DMS114 treated with DMSO at 0.1 percent for 48 hours (cell line): ENCODE data around the gene GNG2.

ENCODE experiments used
- DNase-seq: peaks from one replicate; lab custom pipeline; 2025; ENCODE audit not compliant: unreplicated experiment; lab: John Stamatoyannopoulos, UW

The GNG2 gene

DNA sequence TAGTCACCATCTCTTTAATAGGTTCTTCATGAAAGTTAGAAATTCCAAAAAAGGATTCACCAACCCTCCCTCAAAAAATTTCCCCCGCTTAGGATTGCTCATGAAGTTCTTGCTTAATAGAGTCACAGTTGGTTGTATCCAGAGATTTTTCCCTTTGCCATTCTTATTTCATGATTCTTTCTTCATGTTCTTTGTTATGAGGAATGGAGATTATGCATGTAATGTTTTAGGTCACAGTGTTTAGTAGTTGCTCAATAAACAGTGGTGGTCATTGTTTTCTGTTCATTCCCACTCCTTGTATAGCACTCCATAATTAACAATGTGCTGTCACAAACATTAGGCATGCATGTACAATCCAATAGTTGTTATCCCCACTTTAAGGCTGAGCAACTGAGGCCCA, 77.7 kb downstream of the GNG2 start:
- DNase-seq = no peak

DNA sequence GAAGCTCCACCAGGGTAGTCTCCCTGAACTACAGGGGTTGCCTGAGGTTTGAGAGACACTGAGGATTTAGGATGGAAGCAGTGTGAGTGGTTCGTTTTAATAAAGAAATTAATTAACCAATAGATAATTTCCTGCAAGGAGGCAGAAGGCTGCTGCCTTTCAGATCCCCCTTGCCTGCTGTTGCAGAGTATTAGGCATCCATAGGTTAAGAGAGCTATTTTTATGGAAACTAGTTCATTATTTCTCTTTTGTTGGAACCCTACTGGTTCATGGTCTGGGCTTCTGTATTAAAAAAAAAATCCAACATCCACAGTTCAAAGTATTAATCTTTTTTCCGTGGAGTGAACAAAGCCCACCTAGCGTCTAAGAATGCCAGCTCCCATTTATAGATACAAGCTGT, 78.4 kb downstream of the GNG2 start:
- DNase-seq = no peak

DNA sequence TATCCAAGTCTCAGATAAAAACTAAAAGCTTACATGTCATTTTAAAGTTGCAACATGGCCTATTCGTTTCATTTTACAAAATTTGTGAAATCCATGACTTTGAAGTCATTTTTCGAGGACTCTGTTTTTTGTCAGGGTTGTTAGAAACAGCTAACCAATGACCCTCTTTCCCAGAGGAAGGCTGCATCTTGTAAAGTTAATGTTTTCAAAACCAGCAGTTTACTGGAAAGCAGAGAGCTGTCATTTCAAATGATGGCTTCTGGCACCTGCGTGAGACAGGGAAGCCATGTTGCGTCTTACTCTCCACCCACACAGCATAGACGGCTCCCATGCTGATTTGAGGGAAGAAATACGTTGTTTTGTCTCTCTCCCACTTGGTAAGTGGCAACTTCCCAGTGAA, 78.8 kb downstream of the GNG2 start:
- no peak for DNase-seq

DNA sequence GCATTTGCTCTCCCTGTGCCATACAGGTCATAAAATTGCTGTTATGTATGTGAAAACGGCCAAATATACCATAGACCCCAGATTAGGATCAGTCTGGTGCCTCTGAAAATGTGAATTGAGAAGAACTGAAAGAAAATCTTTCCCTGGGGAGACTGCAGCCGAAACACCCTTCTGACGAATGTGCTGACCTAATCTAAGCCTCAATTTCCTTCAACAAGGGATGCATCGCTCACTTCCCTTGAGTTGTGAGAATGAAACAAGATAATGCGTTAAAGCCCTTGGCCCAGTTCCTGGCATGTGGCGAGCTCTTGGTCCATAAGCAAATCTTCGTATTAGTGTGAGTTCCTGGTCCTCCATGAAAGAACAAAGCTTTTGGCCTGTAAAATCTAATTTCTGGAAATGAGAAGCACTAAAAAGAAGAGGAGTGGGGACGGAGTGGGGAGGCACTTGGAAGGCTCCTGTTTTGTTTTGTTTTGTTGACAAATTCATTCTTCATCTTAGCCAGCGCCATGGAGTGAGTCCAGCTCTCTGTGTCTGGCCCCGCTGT, 79.4 kb downstream of the GNG2 start:
- no peak for DNase-seq

DNA sequence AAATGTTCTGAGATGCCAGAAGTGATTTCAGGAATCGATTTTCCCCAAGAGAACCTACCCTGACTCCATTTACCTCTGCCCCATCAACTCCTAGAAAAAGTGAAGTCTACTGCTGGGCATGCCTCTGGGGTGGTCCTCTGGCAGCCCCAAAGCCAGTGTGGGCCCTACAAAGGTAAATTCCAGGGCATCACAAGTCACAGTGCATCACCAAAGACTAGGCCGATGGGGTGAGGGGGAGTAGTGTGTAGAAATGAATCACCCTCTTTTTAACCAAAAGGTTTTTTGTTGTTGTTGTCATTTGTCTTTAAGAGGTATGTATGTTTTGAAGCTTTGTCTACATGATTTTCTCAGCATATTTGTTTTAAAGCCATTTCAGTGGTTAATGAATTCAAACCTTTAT, 82.6 kb downstream of the GNG2 start:
- DNase-seq = no peak

DNA sequence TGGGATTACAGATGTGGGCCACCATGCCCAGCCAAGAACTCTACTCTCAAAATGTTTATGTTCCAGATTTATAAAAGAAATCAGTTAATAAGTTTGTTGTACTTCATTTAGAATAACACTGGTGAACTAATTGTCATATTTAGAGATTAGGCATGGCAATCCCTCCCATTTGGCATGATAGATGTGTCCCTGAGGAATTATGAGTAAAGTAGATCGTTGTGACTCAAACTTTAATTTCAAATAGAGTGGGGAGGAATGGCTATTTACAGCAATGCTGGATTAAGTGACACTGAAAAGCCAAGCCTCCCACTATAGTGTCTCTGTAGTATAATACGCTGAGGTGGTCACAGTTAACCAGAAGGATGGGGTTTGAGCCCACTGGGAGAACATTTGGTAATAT, 89.6 kb downstream of the GNG2 start:
- DNase-seq = no peak

DNA sequence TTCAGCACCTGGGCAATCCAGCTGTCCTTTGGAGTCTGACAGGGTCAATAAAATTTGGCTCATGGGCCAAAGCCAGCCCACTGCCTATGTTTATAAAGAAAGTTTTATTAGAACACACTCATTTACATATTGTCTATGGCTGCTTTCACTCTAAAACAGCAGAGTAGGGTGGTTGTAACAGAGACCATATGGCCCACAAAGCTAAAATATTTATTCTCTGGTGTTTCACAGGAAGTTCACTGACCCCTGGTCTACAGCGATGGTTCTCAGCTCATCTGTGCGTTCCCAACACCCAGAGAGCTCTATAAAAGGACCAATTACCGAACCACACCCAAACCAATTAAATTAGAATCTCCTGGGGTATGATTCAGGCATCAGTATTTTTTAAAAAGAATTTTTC, 91.2 kb downstream of the GNG2 start:
- DNase-seq = no peak

DNA sequence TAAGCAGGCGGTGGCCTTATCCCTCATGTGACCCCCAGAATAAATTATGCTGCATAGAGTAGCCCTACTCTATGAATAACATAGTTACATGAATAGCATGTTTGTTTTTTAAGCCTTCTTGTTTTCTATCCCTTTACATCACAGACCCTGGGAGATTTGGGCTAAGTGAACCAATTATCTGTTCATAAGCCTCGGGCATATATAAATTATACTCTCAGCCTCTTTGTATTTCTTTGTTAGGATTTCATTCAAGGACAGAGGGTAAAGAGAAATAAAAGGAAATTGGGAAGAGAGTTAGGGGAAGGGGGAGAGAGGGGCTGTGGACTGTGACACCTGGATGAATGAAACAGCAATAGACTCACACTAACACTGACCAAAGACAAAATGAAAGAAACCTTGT, 93.6 kb downstream of the GNG2 start:
- DNase-seq = no peak

DNA sequence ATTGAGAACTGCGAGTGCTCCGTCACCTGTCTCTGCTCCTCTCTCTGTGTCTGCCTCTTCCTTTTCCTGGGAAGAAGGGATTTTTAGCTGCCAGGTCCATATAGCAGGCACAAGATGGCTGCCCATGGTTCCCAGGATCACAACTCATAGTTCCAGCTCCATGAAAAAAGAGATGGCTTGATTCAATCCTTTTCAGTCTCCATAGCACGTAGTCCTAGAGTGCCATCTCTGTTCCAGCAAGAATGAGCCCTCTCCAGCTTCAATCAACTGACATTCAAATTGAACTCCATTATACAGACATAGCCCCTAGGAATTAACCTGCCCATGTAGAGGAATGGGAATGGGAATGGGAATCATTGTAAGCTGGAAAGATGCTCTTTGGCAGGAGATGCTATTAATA, 94.2 kb downstream of the GNG2 start:
- DNase-seq = no peak

DNA sequence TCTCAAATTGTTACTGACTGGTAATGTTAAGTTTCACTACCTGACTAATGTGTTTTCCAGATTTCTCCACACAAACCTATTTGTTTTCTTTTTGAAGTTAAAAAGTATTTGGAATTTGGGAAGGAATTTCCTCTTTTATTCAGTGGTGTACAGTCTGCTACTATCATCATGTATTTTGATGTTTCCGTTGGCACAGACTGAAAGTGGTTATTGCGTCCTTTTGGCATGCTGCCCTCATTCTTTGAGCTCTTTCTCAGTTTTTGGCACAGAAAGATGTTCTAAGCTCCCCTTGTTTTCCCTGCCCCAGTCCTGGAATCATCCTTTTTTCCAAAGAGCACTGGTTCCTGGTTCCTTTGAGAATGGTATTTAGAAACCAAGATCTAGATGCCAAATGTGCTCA, 97.5 kb downstream of the GNG2 start:
- DNase-seq = no peak

DNA sequence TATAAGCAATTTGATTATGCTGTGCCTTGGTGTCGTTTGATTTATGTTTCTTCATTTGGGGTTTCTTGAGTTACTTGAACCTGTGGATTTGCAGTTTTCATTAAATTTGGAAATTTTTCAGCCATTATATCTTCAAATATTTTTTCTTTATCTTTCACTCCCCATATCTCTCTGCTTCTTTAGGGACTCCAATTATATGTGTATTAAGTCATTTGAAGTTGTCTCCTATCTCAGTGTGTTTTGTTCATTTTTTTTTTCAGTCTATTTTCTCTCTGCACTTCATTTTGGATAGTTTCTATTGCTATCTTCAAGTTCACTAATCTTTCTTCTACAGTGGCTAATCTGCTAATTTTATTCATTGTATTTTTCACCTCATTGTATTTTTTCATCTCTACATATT, 99.5 kb downstream of the GNG2 start:
- DNase-seq = no peak

DNA sequence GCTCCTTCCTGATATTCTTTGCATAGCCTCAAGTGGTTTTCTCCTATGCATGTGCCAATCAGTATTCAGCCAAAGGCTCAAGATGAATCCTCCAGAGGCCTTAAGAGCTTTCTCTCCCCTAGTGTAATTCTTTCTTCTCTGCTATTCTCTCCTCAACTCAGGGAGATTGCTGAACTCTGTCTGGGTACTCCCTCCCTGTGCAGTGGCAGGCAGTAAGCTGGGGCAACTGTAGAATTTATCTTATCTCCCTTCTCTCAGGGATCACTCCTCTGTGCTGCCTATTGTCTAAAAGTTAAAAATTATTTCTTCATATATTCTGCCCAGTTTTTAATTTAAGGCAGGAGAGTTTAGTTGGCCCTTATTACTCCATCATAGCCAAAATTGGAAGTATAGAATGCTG, 100.5 kb downstream of the GNG2 start:
- no peak for DNase-seq

DNA sequence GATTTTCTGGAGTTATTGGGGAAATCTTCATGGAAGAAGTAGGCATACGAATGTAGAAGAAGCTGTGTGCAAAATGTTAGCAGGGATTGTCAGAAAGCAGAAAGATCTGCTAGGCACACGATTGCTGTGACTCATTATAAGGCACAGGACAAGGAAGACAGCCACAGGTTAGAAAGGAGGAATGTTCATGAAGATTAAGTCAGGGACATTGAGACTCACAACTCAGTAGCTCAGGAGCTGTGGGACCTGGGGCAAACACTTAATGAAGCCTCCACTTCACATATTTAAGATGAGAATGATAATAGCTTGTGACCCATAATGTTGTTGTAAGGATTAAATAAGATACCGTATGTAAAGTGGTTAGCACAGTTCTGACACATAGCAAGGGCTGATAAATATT, 102.3 kb downstream of the GNG2 start:
- DNase-seq = no peak

DNA sequence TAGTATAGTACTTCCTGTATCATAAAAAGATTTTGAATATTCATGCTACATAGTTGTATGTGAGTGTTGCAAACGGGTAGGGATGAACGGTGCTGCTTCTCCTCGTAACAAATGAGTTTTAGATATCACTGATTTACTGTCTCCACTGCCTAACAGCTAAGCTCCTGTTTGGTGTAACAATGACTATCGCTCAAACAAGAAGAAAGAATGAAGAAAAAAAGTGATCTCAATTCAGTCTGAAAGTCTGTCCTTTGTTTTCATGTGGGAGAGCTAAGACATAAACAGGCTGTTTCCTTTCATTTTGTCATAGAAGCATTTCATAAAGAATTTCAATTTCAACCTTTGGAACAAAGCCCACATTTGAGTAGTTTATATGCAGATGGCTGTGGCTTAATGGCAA, 102.9 kb downstream of the GNG2 start:
- DNase-seq = no peak

DNA sequence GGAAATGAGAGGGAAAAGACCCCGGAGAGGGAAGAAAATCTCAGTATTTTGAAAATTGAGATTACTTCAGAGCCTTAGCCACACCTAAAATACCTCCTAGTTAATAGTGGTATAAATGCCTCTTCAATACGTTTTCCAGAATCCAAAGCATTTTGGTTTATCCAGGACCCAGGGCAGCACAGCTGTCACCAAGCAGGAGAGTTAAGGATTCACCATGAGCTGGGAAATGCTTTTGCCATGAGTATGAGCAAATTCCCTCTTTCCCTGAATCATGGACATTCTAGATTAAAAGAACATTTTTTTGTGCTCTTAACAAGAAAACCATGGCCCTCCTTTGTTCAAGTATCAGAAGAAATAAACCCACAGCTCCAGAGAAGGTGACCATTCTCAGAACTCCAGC, 107.1 kb downstream of the GNG2 start:
- no peak for DNase-seq

DNA sequence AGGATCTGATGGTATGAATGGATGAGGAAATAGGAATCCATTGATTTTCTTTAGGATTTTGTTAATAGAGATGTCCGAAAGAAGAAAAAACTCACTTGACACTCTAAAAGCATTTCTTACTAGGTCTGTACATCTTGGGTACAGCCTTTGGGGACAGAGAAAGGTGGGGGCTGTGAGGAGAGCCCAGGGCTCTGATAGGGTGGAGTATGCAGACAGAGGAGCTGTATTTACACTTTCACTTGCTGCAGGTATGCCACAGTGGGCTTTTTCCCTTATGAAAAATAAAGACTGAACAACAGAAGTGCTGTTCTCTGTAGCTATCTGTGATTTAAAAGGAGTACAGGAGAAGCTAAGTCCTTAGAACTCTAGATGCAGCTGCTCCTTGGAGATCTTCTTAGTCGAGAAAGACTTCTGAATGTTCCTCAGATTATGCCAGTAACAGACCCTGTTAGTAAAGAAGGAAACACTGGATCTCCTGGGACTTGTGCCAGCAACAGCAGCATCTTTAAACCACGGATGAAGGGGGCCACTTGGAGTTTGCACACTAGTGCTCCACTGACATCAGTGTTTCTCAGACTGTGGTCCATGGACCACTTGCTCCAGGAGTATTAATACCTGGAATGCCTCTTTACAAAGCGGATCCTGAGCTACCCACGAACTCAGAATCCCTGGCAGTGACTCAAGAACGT, 109.6 kb downstream of the GNG2 start:
- DNase-seq = no peak

DNA sequence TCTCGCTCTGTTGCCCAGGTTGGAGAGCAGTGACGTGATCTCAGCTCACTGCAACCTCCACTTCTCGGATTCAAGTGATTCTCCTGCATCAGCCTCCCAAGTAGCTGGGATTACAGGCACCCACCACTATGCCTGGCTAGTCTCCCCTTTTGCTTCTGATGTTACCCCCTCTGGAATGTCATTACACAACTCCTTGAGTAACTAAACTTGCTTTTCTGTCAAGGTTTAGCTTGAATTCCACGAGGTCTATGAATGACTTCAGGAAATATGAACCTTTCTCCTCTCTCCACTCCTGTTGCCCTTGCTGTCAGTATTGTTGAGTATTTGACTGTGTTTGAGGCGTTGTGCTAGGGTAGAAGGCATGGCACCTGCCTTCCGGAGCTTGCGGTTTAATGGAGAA, 112.2 kb downstream of the GNG2 start:
- no peak for DNase-seq

DNA sequence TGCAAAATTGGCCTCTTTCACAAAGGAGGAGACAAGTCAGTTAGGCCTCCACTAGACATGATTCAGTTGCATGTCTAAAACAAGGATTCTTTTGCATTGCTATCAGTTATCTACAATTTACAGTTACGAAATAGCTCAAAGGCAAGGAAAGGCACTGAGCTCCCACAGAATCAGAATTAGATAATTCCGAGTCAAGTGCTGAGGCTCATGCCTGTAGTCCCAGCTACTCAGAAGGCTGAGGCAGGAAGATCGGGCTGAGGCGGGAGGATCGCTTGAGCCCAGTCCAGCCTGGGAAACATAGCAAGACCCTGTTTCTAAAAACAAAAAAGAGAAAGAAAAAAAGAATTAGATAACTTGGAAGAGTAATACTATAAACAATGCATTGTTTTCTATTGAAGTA, 116.7 kb downstream of the GNG2 start:
- no peak for DNase-seq

DNA sequence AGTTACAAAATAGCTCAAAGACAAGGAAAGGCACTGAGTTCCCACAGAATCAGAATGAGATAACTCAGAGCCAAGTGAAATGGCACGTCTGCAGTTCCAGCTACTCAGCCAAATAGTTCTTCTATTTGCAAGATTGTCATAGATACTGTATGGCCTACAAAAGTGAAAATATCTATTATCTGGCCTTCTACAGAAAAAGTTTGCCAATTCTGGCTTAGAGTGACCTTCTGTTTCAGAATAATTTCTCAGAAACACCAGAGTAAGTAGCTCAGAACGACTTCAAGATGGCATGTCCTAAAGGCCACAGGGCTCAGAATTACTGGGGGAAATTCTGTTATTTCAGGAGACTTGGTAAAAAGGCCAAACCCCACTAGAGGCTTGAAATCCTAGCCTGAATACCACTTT, 118.3 kb downstream of the GNG2 start:
- no peak for DNase-seq

DNA sequence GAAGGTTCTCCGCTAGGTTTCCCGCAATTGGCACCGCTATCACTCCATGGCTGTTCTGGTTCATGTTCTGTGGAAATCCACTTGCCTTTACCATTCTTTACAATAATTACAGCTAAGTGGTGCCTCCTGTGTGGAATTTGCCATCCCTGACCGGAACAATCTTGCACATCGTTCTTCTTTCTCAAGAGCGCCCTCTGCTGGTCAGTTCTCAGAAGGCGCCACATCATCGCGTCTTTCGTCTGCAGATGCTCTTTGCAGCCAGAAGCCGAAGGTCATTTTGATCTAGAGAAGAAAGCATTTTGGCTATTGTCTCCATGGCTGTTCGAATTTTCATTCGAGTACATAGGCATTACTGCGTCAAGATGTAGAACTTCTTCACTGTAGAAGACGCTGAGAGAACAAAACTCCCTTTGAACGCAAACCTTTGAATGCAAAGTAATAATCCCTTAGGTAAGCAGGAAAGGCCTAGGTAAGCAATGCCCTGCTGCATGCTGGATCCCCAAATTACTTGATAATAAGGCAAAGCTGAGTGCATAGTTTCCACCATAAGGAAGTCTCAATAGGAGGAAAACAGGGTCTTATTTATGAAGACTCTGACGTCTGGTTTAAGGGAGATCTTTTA, 118.8 kb downstream of the GNG2 start:
- DNase-seq = peak; percentile 36

DNA sequence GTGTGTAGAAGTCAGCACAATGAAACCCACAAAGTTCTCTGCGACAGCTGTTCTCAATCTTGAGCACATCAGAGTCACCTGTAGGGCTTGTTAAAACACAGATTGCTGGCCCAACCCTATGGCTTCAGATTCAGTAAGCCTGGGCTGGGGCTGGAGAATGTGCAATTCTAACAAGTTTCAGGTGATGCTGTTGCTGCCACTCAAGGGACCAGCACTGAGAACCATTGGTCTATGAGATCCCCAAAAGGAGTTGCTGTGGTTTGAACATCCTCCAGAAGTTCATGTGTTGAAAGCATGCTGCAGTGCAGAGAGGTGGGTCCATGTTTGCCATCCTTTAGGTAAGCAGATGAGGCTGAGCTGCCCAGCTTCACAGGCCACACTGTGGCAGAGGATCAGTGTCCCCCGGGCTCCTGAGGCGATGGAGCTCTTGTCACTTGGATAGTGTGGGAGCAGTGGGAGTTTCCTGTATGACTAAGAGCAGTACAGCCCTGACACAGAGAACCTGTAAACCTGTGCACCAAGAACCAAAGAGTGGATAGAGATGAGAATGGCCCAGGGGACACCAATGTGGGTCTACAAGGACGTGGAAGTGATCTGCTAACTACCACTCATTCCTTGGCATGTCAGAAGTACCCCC, 120.9 kb downstream of the GNG2 start:
- DNase-seq = no peak

DNA sequence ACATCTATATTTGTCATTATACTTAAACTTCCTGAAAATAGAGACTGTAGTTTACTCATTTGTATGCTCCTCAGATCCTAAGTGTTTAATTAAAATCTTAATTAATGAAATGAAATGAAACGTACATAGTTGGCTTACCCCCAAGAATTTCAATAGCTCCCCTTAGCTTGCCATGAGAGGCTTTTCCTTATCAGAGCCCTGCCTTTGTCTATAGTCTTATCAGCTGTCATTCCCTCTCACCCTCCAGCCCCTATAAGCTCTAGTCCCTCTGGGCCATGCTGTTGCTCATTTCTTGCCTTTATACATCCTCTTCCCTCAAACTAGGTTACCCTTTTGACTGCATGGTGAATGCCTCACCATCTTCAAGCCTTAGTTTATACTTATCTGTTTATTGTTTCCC, 127.8 kb downstream of the GNG2 start:
- DNase-seq = no peak
